ENCODE results near the gene HSPA4.

DNA sequence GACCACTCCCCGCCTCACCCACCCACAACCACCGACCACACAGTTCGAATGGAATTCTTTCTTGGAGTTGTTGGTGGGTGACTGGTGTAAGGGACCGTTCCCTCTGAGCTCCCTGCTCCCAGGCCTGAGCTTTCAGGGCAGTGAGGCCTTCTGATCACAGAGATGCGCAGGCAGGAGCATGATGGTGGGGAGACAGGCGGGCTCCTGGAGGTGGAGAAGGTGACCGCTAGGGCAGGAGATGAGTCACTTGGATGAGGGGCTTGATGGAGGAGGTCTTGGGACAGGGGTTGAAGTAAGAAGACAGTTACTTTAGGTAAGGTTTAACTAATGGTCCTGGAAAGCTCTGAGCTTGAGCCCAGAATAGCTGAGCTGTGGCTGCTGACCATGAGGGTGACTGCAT lies 88.5 kb downstream of the HSPA4 start:
- TF ChIP-seq POLR2AphosphoS5 (IDR thresholded peaks at IDR 0.05; ENCODE audit: low read depth, low read length) (no peak), SIN3A (IDR thresholded peaks at IDR 0.05; ENCODE audit: borderline replicate concordance, insufficient read depth, low read length) (no peak), TAF1 (IDR thresholded peaks at IDR 0.05; ENCODE audit: borderline replicate concordance, insufficient read depth, low read length) (no peak), REST (IDR thresholded peaks at IDR 0.05; ENCODE audit: insufficient read depth in 1 of 2, low read depth in 2 of 2, low read length in 2 of 2) (no peak), FOXP2 (optimal IDR thresholded peaks at IDR 0.05; ENCODE audit: borderline replicate concordance, extremely low read depth, extremely low read length, insufficient read depth) (no peak)
